GM23338 (cell line): ENCODE data around the gene CRYBG1. TPM values are rescaled to one million over a fixed set of nuclear protein-coding genes. Genes with fewer than 3 reads are reported as not detected.

Source experiments
- ATAC-seq: fragments of 200-7000 bp; cut with Tn5 transposase; 3 replicates; pipeline ENCODE4 v1.9.1; 2020
- DNase-seq: peaks from one replicate; pipeline ENCODE4 v3.0.0-alpha.2; 2015; ENCODE audit warnings: low spot score
- H2AFZ ChIP-seq: fragments of 200-600 bp; sonication (generic); 2 replicates; pipeline ENCODE4 v1.8.0; 2016; ENCODE audit warnings: antibody characterized with exemption, mild to moderate bottlenecking, moderate library complexity
- H3F3A ChIP-seq: fragments of 200-600 bp; sonication (generic); replicated peaks from 2 replicates; pipeline ENCODE4 v1.8.0; 2017; ENCODE audit warnings: antibody characterized with exemption, mixed run types, low read depth
- H3K27ac ChIP-seq: fragments of 200-600 bp; sonication (generic); 2 replicates; pipeline ENCODE4 v1.6.1; 2016; ENCODE audit warnings: low read depth
- H3K27me3 ChIP-seq: fragments of 200-600 bp; sonication (generic); 2 replicates; pipeline ENCODE4 v1.8.0; 2016; ENCODE audit warnings: mild to moderate bottlenecking, mixed run types, moderate library complexity; ENCODE audit not compliant: insufficient read depth
- H3K36me3 ChIP-seq: fragments of 200-600 bp; sonication (generic); 2 replicates; pipeline ENCODE4 v1.8.0; 2016; ENCODE audit warnings: mild to moderate bottlenecking; ENCODE audit not compliant: insufficient read depth
- H3K4me1 ChIP-seq: fragments of 200-600 bp; sonication (generic); 2 replicates; pipeline ENCODE4 v1.8.0; 2016; ENCODE audit warnings: mild to moderate bottlenecking, moderate library complexity; ENCODE audit not compliant: insufficient read depth
- H3K4me2 ChIP-seq: fragments of 200-600 bp; sonication (generic); 2 replicates; pipeline ENCODE4 v1.7.1; 2017; ENCODE audit warnings: mixed run types
- H3K4me3 ChIP-seq: fragments of 200-600 bp; sonication (generic); 2 replicates; pipeline ENCODE4 v1.6.1; 2016; ENCODE audit warnings: mixed run types
- H3K79me2 ChIP-seq: fragments of 200-600 bp; sonication (generic); replicated peaks from 2 replicates; pipeline ENCODE4 v1.8.0; 2017; ENCODE audit warnings: mild to moderate bottlenecking; ENCODE audit not compliant: insufficient read depth
- H3K9me2 ChIP-seq: fragments of 200-600 bp; sonication (generic); 2 replicates; pipeline ENCODE4 v1.8.0; 2017; ENCODE audit not compliant: insufficient read depth
- H4K20me1 ChIP-seq: fragments of 200-600 bp; sonication (generic); replicated peaks from 2 replicates; pipeline ENCODE4 v1.8.0; 2017; ENCODE audit warnings: mild to moderate bottlenecking; ENCODE audit not compliant: insufficient read depth
- H3K27ac Mint-ChIP-seq: 2 replicates; pipeline ENCODE4 v1.8.0; 2020; ENCODE audit warnings: inconsistent platforms, mild to moderate bottlenecking, moderate library complexity, mixed read lengths
- H3K27me3 Mint-ChIP-seq: 3 replicates; pipeline ENCODE4 v1.8.0; 2022; ENCODE audit warnings: low read depth, mild to moderate bottlenecking, moderate library complexity, mixed read lengths, inconsistent platforms; ENCODE audit not compliant: insufficient read depth, poor library complexity
- H3K36me3 Mint-ChIP-seq: 3 replicates; pipeline ENCODE4 v1.8.0; 2021; ENCODE audit warnings: low read depth, mild to moderate bottlenecking, inconsistent platforms, moderate library complexity, mixed read lengths
- H3K4me1 Mint-ChIP-seq: 3 replicates; pipeline ENCODE4 v1.8.0; 2020; ENCODE audit warnings: mild to moderate bottlenecking, inconsistent platforms, mixed read lengths
- H3K4me3 Mint-ChIP-seq: 3 replicates; pipeline ENCODE4 v1.8.0; 2021; ENCODE audit warnings: moderate library complexity, mild to moderate bottlenecking, inconsistent platforms, mixed read lengths
- H3K9me3 Mint-ChIP-seq: 3 replicates; pipeline ENCODE4 v1.8.0; 2020; ENCODE audit warnings: moderate library complexity, mild to moderate bottlenecking, inconsistent platforms, mixed read lengths
- CREB1 ChIP-seq: fragments of 250-450 bp; sonication (Bioruptor Pico); IDR thresholded peaks from 2 replicates; pipeline ENCODE4 v1.5.0; 2020; ENCODE audit warnings: low read depth, mild to moderate bottlenecking, moderate library complexity
- ETS1 ChIP-seq: IDR thresholded peaks from 2 replicates; pipeline ENCODE4 v1.6.1; 2016; ENCODE audit warnings: antibody characterized with exemption
- EZH2phosphoT487 ChIP-seq: fragments of 200-600 bp; sonication (generic); IDR thresholded peaks from one replicate; pipeline ENCODE4 v1.8.1; 2018; ENCODE audit warnings: antibody characterized with exemption; ENCODE audit not compliant: unreplicated experiment
- JUNB ChIP-seq: IDR thresholded peaks from one replicate; pipeline ENCODE4 v1.6.1; 2016; ENCODE audit warnings: antibody characterized with exemption; ENCODE audit not compliant: unreplicated experiment
- REST ChIP-seq: IDR thresholded peaks from one replicate; pipeline ENCODE4 v1.6.1; 2018; ENCODE audit warnings: antibody characterized with exemption; ENCODE audit not compliant: unreplicated experiment
- ZNF114 ChIP-seq: fragments of 250-450 bp; sonication (Bioruptor Pico); IDR thresholded peaks from 2 replicates; pipeline ENCODE4 v1.5.0; 2020; ENCODE audit warnings: mild to moderate bottlenecking, moderate library complexity
- ZNF331 ChIP-seq: fragments of 250-450 bp; sonication (Bioruptor Pico); IDR thresholded peaks from 2 replicates; pipeline ENCODE4 v1.5.0; 2020; ENCODE audit warnings: low read depth, mild to moderate bottlenecking, moderate library complexity
- polyA plus RNA-seq: library from polyadenylated mRNA; unstranded; fragments of >200 nt; fragmentation: Nextera tagmentation; extraction: Ambion mirVana; gene quantifications from 2 replicates; pipeline ENCODE4 v1.2.1, GENCODE V29; 2016
- total RNA-seq: library from RNA; depleted of rRNA; stranded (reverse); fragments of >200 nt; shearing (Covaris generic); gene quantifications from 2 replicates; pipeline ENCODE4 v1.2.3, GENCODE V29; 2014
- TF ChIP-seq, protein P1 (sequence below): fragments of 250-450 bp; sonication (Bioruptor Pico); IDR thresholded peaks from 2 replicates; pipeline ENCODE4 v1.5.0; 2020; ENCODE audit warnings: mild to moderate bottlenecking, moderate library complexity
- TF ChIP-seq, protein P2 (sequence below), 2 experiments: fragments of 200-600 bp in 1 of 2; sonication (generic) in 1 of 2; conservative IDR thresholded peaks; 2 replicates each; pipeline versions ENCODE4 v1.5.1 to v1.6.1; 2016 to 2017; ENCODE audit warnings: antibody characterized with exemption in 2 of 2, low read depth in 2 of 2, mild to moderate bottlenecking in 2 of 2, moderate library complexity in 1 of 2

CRYBG1 gene
- total and polyA plus RNA-seq, 2 experiments from 2014 or later: 3.7 to 17.2 TPM

GRCh38 chr6:106415921-106416320 is 55.4 kb downstream of the CRYBG1 start:
- DNase-seq: no peak
- Histone ChIP-seq H3K9me2 (no peaks in the 10 kb centered on the region), H3K27ac (no peak overlapping the region), H2AFZ (no peak overlapping the region), H3K4me2 (no peak overlapping the region), H3K27me3 (no peaks in the 10 kb centered on the region), H3K79me2 (no peaks in the 10 kb centered on the region), H4K20me1 (no peaks in the 10 kb centered on the region), H3K4me1 (peaks cover 13% of the 10 kb centered on the region), H3F3A (no peaks in the 10 kb centered on the region), H3K4me3 (no peak overlapping the region), H3K36me3 (no peaks in the 10 kb centered on the region)
- Mint-ChIP-seq H3K27ac (no peak overlapping the region), H3K4me1 (peaks cover 16% of the 10 kb centered on the region), H3K4me3 (no peak overlapping the region), H3K27me3 (peaks cover 3% of the 10 kb centered on the region), H3K9me3 (peaks cover 3% of the 10 kb centered on the region; the same call in 1 of the 3 replicates), H3K36me3 (peaks cover 4% of the 10 kb centered on the region; the same call in 1 of the 3 replicates)
- TF ChIP-seq ETS1 (no peak), EZH2phosphoT487 (no peak)
- ATAC-seq: no peak

DNA sequence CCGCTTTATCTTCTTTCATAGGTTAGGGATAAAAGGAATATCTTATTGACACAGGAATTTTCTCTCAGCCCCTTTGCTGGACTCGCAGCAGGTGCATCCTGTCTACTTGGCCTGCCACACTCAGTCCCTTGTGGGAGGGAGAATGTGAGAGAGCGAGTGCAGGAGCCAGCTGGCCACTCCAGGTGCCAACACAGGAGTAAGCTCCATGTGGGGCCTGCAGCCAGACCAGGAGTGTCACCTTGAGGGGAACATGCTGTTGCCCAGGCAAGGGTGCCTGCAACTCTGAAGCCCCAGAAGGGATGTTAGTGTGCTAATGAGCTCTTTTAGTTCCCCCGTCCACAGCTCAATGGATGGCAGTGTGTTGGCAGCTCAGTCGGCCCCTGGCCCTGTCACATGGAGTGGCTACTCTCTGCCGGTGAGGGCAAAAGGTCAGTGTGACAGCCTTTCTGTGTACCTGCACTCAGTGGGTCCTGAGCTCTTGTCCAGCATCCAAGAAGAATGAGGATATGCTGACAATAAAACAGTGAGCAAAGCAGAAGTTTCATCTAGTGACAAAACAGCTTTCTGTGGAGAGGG is 57.1 kb downstream of the CRYBG1 start:
- Histone ChIP-seq H3K9me2 (peaks cover 8% of the 10 kb centered on the region), H3K27me3 (no peaks in the 10 kb centered on the region), H3K36me3 (no peaks in the 10 kb centered on the region), H3K4me3 (no peak overlapping the region), H3K4me2 (no peak overlapping the region), H3K79me2 (no peaks in the 10 kb centered on the region), H3F3A (no peaks in the 10 kb centered on the region), H2AFZ (no peak overlapping the region), H3K4me1 (peaks cover 13% of the 10 kb centered on the region), H3K27ac (no peak overlapping the region), H4K20me1 (no peaks in the 10 kb centered on the region)
- Mint-ChIP-seq H3K36me3 (peaks cover 4% of the 10 kb centered on the region; the same call in 1 of the 3 replicates), H3K4me1 (peaks cover 16% of the 10 kb centered on the region), H3K4me3 (no peak overlapping the region), H3K27me3 (peaks cover 3% of the 10 kb centered on the region), H3K9me3 (peaks cover 3% of the 10 kb centered on the region; the same call in 1 of the 3 replicates), H3K27ac (no peak overlapping the region)
- no peak for ATAC-seq
- DNase-seq: no peak
- TF ChIP-seq ZNF114 (no peak), JUNB (no peak), ZNF331 (no peak), CREB1 (CRISPR knock-in tag) (no peak), REST (no peak)
- TF ChIP-seq, protein P1, sequence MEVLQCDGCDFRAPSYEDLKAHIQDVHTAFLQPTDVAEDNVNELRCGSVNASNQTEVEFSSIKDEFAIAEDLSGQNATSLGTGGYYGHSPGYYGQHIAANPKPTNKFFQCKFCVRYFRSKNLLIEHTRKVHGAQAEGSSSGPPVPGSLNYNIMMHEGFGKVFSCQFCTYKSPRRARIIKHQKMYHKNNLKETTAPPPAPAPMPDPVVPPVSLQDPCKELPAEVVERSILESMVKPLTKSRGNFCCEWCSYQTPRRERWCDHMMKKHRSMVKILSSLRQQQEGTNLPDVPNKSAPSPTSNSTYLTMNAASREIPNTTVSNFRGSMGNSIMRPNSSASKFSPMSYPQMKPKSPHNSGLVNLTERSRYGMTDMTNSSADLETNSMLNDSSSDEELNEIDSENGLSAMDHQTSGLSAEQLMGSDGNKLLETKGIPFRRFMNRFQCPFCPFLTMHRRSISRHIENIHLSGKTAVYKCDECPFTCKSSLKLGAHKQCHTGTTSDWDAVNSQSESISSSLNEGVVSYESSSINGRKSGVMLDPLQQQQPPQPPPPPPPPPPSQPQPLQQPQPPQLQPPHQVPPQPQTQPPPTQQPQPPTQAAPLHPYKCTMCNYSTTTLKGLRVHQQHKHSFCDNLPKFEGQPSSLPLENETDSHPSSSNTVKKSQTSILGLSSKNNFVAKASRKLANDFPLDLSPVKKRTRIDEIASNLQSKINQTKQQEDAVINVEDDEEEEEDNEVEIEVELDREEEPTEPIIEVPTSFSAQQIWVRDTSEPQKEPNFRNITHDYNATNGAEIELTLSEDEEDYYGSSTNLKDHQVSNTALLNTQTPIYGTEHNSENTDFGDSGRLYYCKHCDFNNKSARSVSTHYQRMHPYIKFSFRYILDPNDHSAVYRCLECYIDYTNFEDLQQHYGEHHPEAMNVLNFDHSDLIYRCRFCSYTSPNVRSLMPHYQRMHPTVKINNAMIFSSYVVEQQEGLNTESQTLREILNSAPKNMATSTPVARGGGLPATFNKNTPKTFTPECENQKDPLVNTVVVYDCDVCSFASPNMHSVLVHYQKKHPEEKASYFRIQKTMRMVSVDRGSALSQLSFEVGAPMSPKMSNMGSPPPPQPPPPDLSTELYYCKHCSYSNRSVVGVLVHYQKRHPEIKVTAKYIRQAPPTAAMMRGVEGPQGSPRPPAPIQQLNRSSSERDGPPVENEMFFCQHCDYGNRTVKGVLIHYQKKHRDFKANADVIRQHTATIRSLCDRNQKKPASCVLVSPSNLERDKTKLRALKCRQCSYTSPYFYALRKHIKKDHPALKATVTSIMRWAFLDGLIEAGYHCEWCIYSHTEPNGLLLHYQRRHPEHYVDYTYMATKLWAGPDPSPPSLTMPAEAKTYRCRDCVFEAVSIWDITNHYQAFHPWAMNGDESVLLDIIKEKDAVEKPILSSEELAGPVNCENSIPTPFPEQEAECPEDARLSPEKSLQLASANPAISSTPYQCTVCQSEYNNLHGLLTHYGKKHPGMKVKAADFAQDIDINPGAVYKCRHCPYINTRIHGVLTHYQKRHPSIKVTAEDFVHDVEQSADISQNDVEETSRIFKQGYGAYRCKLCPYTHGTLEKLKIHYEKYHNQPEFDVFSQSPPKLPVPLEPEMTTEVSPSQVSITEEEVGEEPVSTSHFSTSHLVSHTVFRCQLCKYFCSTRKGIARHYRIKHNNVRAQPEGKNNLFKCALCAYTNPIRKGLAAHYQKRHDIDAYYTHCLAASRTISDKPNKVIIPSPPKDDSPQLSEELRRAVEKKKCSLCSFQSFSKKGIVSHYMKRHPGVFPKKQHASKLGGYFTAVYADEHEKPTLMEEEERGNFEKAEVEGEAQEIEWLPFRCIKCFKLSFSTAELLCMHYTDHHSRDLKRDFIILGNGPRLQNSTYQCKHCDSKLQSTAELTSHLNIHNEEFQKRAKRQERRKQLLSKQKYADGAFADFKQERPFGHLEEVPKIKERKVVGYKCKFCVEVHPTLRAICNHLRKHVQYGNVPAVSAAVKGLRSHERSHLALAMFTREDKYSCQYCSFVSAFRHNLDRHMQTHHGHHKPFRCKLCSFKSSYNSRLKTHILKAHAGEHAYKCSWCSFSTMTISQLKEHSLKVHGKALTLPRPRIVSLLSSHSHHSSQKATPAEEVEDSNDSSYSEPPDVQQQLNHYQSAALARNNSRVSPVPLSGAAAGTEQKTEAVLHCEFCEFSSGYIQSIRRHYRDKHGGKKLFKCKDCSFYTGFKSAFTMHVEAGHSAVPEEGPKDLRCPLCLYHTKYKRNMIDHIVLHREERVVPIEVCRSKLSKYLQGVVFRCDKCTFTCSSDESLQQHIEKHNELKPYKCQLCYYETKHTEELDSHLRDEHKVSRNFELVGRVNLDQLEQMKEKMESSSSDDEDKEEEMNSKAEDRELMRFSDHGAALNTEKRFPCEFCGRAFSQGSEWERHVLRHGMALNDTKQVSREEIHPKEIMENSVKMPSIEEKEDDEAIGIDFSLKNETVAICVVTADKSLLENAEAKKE (CRISPR knock-in tag): no peak
- TF ChIP-seq, protein P2, sequence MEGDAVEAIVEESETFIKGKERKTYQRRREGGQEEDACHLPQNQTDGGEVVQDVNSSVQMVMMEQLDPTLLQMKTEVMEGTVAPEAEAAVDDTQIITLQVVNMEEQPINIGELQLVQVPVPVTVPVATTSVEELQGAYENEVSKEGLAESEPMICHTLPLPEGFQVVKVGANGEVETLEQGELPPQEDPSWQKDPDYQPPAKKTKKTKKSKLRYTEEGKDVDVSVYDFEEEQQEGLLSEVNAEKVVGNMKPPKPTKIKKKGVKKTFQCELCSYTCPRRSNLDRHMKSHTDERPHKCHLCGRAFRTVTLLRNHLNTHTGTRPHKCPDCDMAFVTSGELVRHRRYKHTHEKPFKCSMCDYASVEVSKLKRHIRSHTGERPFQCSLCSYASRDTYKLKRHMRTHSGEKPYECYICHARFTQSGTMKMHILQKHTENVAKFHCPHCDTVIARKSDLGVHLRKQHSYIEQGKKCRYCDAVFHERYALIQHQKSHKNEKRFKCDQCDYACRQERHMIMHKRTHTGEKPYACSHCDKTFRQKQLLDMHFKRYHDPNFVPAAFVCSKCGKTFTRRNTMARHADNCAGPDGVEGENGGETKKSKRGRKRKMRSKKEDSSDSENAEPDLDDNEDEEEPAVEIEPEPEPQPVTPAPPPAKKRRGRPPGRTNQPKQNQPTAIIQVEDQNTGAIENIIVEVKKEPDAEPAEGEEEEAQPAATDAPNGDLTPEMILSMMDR (conservative IDR thresholded peaks at IDR 0.05; ENCODE audit: low read depth in 2 of 2): no peak
